ENCODE data around the gene PDIA4.

- TF ChIP-seq POLR2AphosphoS5 (IDR thresholded peaks at IDR 0.05; ENCODE audit: insufficient read depth in 1 of 2, low read depth in 1 of 2): no peak
- no peak for TF ChIP-seq CTCF (IDR thresholded peaks at IDR 0.05)
Observed at GRCh38 chr7:148967032-148967372, 61.3 kb downstream of the PDIA4 start.

All from vagina (tissue), 2 donors.